D721Med (cell line): ENCODE results near the gene ZCCHC9.

Experiments used
- DNase-seq: peaks from one replicate; pipeline ENCODE4 v3.0.0; 2011; ENCODE audit warnings: low spot score; ENCODE audit not compliant: insufficient read length
- FAIRE-seq: peaks from 2 replicates; lab custom pipeline; 2011; peaks lifted over from hg19 to GRCh38; lab: Jason Lieb, UNC
- CTCF ChIP-seq: IDR thresholded peaks from 2 replicates; pipeline ENCODE4 v1.5.1; 2012; ENCODE audit warnings: mild to moderate bottlenecking, control low read depth; ENCODE audit not compliant: insufficient read depth; ENCODE audit errors: missing control alignments

The ZCCHC9 gene

GRCh38 chr5:81344736-81345135, 43.3 kb downstream of the ZCCHC9 start:
- DNase-seq (no peak), FAIRE-seq (no peak)
- TF ChIP-seq CTCF, result no peak

- no peak for TF ChIP-seq CTCF
- FAIRE-seq (no peak), DNase-seq (no peak)
Measured at GRCh38 chr5:81345411-81346003, 44.1 kb downstream of the ZCCHC9 start.

GRCh38 chr5:81349161-81349560, 47.8 kb downstream of the ZCCHC9 start:
- FAIRE-seq, result no peak
- DNase-seq, result no peak
- TF ChIP-seq CTCF, result no peak

GRCh38 chr5:81350507-81350906, 49.1 kb downstream of the ZCCHC9 start:
- DNase-seq (no peak), FAIRE-seq (no peak)
- no peak for TF ChIP-seq CTCF

GRCh38 chr5:81353189-81353588, 51.8 kb downstream of the ZCCHC9 start:
- DNase-seq (no peak), FAIRE-seq (no peak)
- TF ChIP-seq CTCF, result no peak

- DNase-seq, result no peak
- no peak for FAIRE-seq
- TF ChIP-seq CTCF, result no peak
Measured at GRCh38 chr5:81354093-81354492, 52.7 kb downstream of the ZCCHC9 start.

- DNase-seq, result no peak
- FAIRE-seq, result no peak
- no peak for TF ChIP-seq CTCF
Measured at GRCh38 chr5:81355291-81356251, 54.2 kb downstream of the ZCCHC9 start.
